ENCODE data around the gene HINFP.

HINFP gene

DNA sequence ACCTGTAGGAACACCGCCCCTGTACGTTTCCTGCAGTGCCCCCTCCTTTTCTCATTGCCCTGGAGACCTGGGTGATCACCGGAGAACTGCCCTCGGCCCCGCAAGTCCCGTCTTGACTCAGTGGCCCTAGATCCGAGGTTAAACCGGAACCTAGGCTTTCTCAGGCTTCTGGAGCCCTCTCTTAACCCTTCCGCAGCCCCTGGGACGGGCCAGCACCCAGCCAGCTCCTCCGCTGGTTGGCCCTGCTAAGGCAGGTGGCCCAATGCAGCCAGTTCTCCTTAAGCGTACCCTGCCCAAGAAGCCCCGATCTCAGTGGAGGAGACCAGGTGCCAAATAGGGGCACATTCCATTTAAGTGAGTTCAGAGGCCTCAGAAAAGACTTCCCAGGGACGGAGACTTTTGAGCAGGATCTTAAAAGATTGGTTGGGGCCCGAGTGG lies 47.9 kb downstream of the HINFP start:
- DNase-seq (ENCODE audit: insufficient read length, low spot score) (no peak), FAIRE-seq (no peak)
- no peak for TF ChIP-seq CTCF (IDR thresholded peaks at IDR 0.05; ENCODE audit: insufficient read depth, missing control alignments)

DNA sequence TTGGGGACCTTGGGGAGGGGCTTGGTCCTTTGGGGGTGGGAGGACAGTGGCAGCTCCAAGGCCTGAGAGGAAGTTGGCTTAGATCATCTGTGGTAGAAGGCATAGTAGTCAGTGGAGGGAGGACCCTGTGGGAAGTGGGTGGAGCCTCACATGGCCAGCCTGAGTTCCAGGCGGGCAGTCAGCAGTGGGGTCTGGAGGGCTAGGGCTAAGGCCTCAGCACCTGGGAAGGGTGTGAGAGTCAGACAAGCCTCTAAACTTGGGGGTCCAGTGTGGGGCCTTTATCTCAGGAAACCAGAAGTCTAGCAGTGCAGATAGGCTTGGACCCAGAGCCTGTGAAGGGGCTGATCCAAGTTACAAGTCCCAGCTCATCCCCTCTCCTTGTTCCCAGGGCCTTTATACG lies 51.1 kb downstream of the HINFP start:
- DNase-seq (ENCODE audit: insufficient read length, low spot score) (no peak), FAIRE-seq (no peak)
- no peak for TF ChIP-seq CTCF (IDR thresholded peaks at IDR 0.05; ENCODE audit: insufficient read depth, missing control alignments)

- no peak for TF ChIP-seq CTCF (IDR thresholded peaks at IDR 0.05; ENCODE audit: insufficient read depth, missing control alignments)
- FAIRE-seq (no peak), DNase-seq (ENCODE audit: insufficient read length, low spot score) (no peak)
These were observed 52.1 kb downstream of the HINFP start for GRCh38 chr11:119173453-119173852.

GRCh38 chr11:119175493-119176077 lies 54.2 kb downstream of the HINFP start:
- FAIRE-seq (no peak), DNase-seq (ENCODE audit: insufficient read length, low spot score) (peak; percentile 61)
- no peak for TF ChIP-seq CTCF (IDR thresholded peaks at IDR 0.05; ENCODE audit: insufficient read depth, missing control alignments)

- no peak for DNase-seq (ENCODE audit: insufficient read length, low spot score)
- TF ChIP-seq CTCF (IDR thresholded peaks at IDR 0.05; ENCODE audit: insufficient read depth, missing control alignments): no peak
- FAIRE-seq: no peak
These were observed 56.8 kb downstream of the HINFP start for GRCh38 chr11:119178166-119178680.

GRCh38 chr11:119179342-119179741 lies 58.0 kb downstream of the HINFP start:
- no peak for DNase-seq (ENCODE audit: insufficient read length, low spot score)
- FAIRE-seq: no peak
- TF ChIP-seq CTCF (IDR thresholded peaks at IDR 0.05; ENCODE audit: insufficient read depth, missing control alignments): no peak

DNA sequence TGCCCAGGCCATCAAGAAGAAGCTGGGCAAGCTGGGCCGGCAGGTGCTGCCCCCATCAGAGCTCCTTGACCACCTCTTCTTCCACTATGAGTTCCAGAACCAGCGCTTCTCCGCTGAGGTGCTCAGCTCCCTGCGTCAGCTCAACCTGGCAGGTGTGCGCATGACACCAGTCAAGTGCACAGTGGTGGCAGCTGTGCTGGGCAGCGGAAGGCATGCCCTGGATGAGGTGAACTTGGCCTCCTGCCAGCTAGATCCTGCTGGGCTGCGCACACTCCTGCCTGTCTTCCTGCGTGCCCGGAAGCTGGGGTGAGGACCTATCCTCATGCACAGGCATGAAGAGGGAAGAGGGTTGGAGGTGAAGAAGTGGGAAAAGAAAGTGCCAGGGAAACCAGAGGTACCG lies 58.6 kb downstream of the HINFP start:
- DNase-seq (ENCODE audit: insufficient read length, low spot score) (no peak), FAIRE-seq (no peak)
- no peak for TF ChIP-seq CTCF (IDR thresholded peaks at IDR 0.05; ENCODE audit: insufficient read depth, missing control alignments)

Data from D721Med (cell line).